GM12801 (cell line): ENCODE results near the gene NKX6-1.

ENCODE experiments used
- TF ChIP-seq, protein P1 (sequence below): IDR thresholded peaks from one replicate; pipeline ENCODE4 v1.5.1; 2011; ENCODE audit warnings: control low read depth; ENCODE audit not compliant: insufficient read length; ENCODE audit errors: extremely low read depth

NKX6-1 gene

DNA sequence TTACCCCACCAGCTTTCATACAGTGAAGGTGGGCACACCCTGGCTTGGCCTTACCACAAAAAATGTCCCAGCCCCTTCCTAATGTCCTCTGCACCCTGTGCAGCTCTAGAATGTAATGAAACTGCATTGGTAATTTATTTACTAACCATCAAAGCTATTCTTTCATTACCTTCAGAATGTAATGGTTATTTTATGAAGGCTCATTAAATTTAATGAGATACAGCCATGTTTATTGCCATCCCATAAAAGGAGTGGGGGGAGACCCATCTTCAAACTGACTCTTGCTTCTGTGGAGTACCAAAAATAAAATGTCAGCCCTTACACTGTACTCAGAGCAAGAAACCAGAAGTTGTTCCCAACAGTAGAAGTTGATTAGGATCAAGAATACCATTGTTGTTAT lies 25.0 kb downstream of the NKX6-1 start:
- TF ChIP-seq, protein P1, sequence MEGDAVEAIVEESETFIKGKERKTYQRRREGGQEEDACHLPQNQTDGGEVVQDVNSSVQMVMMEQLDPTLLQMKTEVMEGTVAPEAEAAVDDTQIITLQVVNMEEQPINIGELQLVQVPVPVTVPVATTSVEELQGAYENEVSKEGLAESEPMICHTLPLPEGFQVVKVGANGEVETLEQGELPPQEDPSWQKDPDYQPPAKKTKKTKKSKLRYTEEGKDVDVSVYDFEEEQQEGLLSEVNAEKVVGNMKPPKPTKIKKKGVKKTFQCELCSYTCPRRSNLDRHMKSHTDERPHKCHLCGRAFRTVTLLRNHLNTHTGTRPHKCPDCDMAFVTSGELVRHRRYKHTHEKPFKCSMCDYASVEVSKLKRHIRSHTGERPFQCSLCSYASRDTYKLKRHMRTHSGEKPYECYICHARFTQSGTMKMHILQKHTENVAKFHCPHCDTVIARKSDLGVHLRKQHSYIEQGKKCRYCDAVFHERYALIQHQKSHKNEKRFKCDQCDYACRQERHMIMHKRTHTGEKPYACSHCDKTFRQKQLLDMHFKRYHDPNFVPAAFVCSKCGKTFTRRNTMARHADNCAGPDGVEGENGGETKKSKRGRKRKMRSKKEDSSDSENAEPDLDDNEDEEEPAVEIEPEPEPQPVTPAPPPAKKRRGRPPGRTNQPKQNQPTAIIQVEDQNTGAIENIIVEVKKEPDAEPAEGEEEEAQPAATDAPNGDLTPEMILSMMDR, result no peak

DNA sequence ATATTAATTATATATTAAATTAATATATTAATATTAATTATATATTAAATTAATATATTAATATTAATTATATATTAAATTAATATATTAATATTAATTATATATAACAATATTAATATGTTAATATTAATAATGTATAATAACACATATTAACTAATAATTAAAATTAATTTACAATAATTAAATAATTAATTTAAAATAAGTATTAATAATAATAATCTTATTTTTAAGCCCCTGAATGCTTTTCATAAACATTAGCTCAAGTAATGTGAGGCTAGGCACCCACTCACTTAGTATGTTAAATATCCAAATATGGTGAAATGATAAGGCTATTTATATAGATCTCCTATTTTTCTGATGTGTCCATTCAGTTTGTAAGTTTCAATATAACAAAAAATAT lies 26.9 kb downstream of the NKX6-1 start:
- TF ChIP-seq, protein P1, result no peak

DNA sequence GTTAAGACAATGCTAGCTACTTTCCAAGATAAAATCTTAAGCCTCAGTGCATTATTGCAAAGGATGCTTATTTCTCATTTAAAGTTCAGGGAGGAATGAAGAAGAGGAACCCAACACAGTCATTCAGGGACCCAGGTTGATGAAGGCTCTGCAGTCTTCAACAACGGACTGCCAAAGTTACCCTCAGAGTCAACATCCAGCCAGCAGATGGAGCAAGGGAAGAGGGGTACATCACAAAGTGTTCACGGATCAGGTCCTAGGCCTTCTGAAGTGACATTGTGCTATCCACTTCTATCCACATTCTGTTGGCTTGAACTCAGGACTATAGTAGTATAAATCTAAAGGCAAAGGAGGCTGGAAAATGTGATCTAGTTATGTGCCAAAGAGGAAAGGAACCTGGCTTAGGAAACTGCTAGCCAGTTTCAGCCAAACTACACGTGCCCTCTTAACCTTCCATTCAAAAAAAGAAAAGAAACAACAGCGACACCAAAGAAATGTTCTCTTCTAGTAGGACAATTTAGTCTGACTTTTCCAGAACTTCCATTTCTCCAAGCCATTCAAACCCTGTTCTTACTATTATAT lies 28.8 kb downstream of the NKX6-1 start:
- TF ChIP-seq, protein P1, result no peak

DNA sequence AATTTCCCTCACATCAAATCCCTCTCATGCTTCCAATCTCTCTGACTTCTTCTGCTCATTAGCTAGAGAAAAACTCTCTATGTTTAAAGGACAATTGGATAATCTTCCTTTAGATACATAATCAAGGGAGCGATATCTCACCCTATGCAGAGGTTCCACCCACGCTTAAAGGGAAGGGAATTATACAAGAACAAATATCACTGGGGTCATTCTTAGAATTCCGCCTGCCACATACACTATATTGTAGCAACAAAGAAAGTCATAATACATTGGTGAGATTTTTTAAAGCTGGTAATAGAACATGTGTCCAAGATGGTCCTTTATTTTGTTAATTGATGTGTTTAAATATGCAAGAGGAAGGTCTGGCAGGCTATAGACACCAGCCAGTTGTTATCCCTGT lies 31.5 kb downstream of the NKX6-1 start:
- TF ChIP-seq, protein P1, result no peak

DNA sequence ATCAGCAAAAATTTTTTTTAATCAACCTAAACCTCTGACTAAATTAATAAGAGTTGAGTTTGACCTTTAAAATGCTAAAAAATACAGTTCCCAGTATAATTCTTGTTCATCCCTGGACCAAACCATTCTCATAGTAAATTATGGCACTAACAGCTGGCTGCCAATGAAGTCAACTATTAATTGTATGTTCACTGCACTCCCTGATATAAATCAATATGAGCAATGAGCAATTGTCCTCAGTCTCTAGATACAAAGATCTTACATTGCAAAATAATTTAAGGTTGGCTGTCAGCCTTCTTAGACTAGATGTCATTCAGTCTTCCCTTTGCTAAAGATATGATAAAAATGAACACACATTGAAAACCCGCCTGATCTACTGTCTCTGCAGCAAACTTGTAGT lies 39.3 kb downstream of the NKX6-1 start:
- TF ChIP-seq, protein P1, result no peak

DNA sequence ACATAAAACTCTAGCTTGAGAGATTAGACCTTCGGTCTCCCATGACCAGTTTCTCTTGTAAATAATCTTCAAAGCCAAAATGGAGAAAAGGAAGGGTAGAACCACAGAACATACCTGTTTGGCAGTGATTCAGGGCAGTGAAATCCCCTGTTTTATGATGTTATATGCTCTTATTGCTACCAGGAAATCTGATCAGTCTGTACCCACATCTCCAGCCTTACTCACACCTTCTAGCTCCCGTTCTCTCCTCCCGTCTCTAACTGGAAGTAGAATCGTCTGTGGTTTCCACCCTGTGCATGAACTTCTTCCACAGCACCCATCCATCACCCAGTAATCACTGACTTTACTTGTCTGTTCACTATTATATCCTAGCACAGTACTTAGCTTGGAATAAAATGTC lies 42.9 kb downstream of the NKX6-1 start:
- TF ChIP-seq, protein P1, result no peak

DNA sequence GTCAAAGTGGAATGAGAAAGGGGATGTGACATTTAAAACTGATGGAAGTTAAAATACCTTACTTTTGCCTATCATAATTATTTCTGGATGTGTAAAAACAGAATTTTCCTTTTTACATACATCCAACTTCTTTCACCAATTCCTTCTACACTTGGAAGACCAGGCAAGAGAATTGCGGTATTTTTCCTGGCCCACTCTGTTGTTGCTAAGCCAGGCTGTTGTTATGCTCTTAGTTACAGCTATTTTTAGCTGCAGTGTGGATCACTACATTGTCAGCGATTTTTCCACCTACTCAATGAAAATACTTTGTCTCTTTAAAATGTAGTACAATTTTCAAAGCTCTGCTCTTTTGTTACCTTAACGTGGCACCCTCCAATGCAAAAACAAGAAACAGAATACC lies 43.4 kb downstream of the NKX6-1 start:
- TF ChIP-seq, protein P1, result no peak
